Measurements from ENCODE around the gene OR51F2.
"Not testable (repeated sequence)": the region's sequence is repeated elsewhere in the genome, so short reads cannot be mapped to it uniquely, and the experiment has no call there.

OR51F2 gene

GRCh38 chr11:4821021-4821420 is at the start of gene OR51F2:
TSS of gene OR51F2 (plus strand) at chr11:4821321. CDS start at chr11:4821422, 101 bp downstream.
- no peak for DNase-seq (ENCODE audit: low read depth)

- no peak for DNase-seq (ENCODE audit: low read depth)
These were observed 38.7 kb upstream of the OR51F2 start for GRCh38 chr11:4782454-4782853.

- no peak for DNase-seq (ENCODE audit: low read depth)
These were observed 23.9 kb upstream of the OR51F2 start for GRCh38 chr11:4797206-4797605.

- DNase-seq (ENCODE audit: low read depth), result no peak
These were observed 22.5 kb upstream of the OR51F2 start for GRCh38 chr11:4798427-4799183.

GRCh38 chr11:4801316-4801715 is 19.8 kb upstream of the OR51F2 start:
- DNase-seq (ENCODE audit: low read depth), result not testable (repeated sequence)

- DNase-seq (ENCODE audit: low read depth), result no peak
These were observed 16.8 kb upstream of the OR51F2 start, which contains the start of gene OR52R1 for GRCh38 chr11:4804280-4804679. TSS of gene OR52R1 (minus strand) at chr11:4804380. CDS start at chr11:4804380, 0 bp downstream.

GRCh38 chr11:4808476-4808875 is 12.6 kb upstream of the OR51F2 start:
- DNase-seq (ENCODE audit: low read depth), result no peak

- DNase-seq (ENCODE audit: low read depth), result no peak
These were observed 11.9 kb upstream of the OR51F2 start for GRCh38 chr11:4809246-4809645.

GRCh38 chr11:4825132-4825531 is 4.0 kb downstream of the OR51F2 start:
- DNase-seq (ENCODE audit: low read depth), result no peak

- DNase-seq (ENCODE audit: low read depth), result no peak
These were observed 5.3 kb downstream of the OR51F2 start for GRCh38 chr11:4826425-4826824.

GRCh38 chr11:4830346-4830745 is 9.2 kb downstream of the OR51F2 start:
- no peak for DNase-seq (ENCODE audit: low read depth)

GRCh38 chr11:4830909-4831308 is 9.8 kb downstream of the OR51F2 start:
- no peak for DNase-seq (ENCODE audit: low read depth)

- no peak for DNase-seq (ENCODE audit: low read depth)
These were observed 18.9 kb downstream of the OR51F2 start for GRCh38 chr11:4839851-4840549.

GRCh38 chr11:4848908-4849532 is 27.9 kb downstream of the OR51F2 start, which contains the start of gene OR51S1:
TSS of gene OR51S1 (minus strand) at chr11:4849208. CDS start at chr11:4849208, 0 bp downstream.
- DNase-seq (ENCODE audit: low read depth), result no peak

GRCh38 chr11:4851033-4851432 is 29.9 kb downstream of the OR51F2 start:
- no peak for DNase-seq (ENCODE audit: low read depth)

- DNase-seq (ENCODE audit: low read depth), result not testable (repeated sequence)
These were observed 33.2 kb downstream of the OR51F2 start for GRCh38 chr11:4854286-4854685.

- no peak for DNase-seq (ENCODE audit: low read depth)
These were observed 41.5 kb downstream of the OR51F2 start for GRCh38 chr11:4862447-4863236.

- no peak for DNase-seq (ENCODE audit: low read depth)
These were observed 42.8 kb downstream of the OR51F2 start for GRCh38 chr11:4863876-4864275.

- DNase-seq (ENCODE audit: low read depth), result no peak
These were observed 44.7 kb downstream of the OR51F2 start for GRCh38 chr11:4865855-4866254.

Data from stimulated activated CD8-positive, alpha-beta memory T cell treated with anti-CD3 and anti-CD28 coated beads, Interleukin-12 subunit alpha, Interleukin-12 subunit beta, amount 100 ng/mL, for 4 hours (primary cell).